HG02571 (cell line): ENCODE results near the gene SUV39H2.
A peak's percentile ranks its signal among the peaks of the same experiment; 100 is the strongest.
"Not testable (repeated sequence)": the region's sequence is repeated elsewhere in the genome, so short reads cannot be mapped to it uniquely, and the experiment has no call there.

Experiments
- ATAC-seq: cut with Tn5 transposase; IDR thresholded peaks from one replicate; pipeline ENCODE4 v1.9.1; 2021; ENCODE audit warnings: mild to moderate bottlenecking, moderate library complexity; ENCODE audit not compliant: unreplicated experiment

Gene SUV39H2

GRCh38 chr10:14878266-14879123, at the start of gene SUV39H2:
SUV39H2 (plus strand) TSS chr10:14878866; CDS start chr10:14878889, 23 bp downstream.
- peak; percentile 91 for ATAC-seq

- ATAC-seq: no peak
Measured at GRCh38 chr10:14833106-14833505, 45.6 kb upstream of the SUV39H2 start.

GRCh38 chr10:14836208-14836607, 42.5 kb upstream of the SUV39H2 start:
- no peak for ATAC-seq

- ATAC-seq: no peak
Measured at GRCh38 chr10:14837003-14837756, 41.5 kb upstream of the SUV39H2 start.

GRCh38 chr10:14837757-14838581, 40.7 kb upstream of the SUV39H2 start, which contains the start of the genes CDNF, HSPA14 and MSANTD7:
CDNF (minus strand) TSS chr10:14838037; CDS start chr10:14837946, 91 bp downstream.
HSPA14 (plus strand) TSS chr10:14838306; CDS start chr10:14838403, 97 bp downstream.
MSANTD7 (plus strand) TSS chr10:14838306; CDS start chr10:14842285, 3,979 bp downstream.
- ATAC-seq: peak; percentile 97

GRCh38 chr10:14838582-14839304, 39.9 kb upstream of the SUV39H2 start:
- peak; percentile 4 for ATAC-seq

- no peak for ATAC-seq
Measured at GRCh38 chr10:14839305-14839695, 39.4 kb upstream of the SUV39H2 start.

- ATAC-seq: no peak
Measured at GRCh38 chr10:14840178-14840577, 38.5 kb upstream of the SUV39H2 start.

- no peak for ATAC-seq
Measured at GRCh38 chr10:14843327-14843988, 35.2 kb upstream of the SUV39H2 start.

GRCh38 chr10:14844948-14845347, 33.7 kb upstream of the SUV39H2 start:
- ATAC-seq: no peak

- ATAC-seq: no peak
Measured at GRCh38 chr10:14852236-14852635, 26.4 kb upstream of the SUV39H2 start.

- no peak for ATAC-seq
Measured at GRCh38 chr10:14855453-14855852, 23.2 kb upstream of the SUV39H2 start.

- no peak for ATAC-seq
Measured at GRCh38 chr10:14858338-14858960, 20.2 kb upstream of the SUV39H2 start.

GRCh38 chr10:14859043-14859442, 19.6 kb upstream of the SUV39H2 start:
- ATAC-seq: no peak

GRCh38 chr10:14859775-14860174, 18.9 kb upstream of the SUV39H2 start:
- ATAC-seq: no peak

- no peak for ATAC-seq
Measured at GRCh38 chr10:14860791-14861190, 17.9 kb upstream of the SUV39H2 start.

- not testable (repeated sequence) for ATAC-seq
Measured at GRCh38 chr10:14864466-14864865, 14.2 kb upstream of the SUV39H2 start.

GRCh38 chr10:14864871-14865270, 13.8 kb upstream of the SUV39H2 start:
- ATAC-seq: not testable (repeated sequence)
